IPS DF 4.7 (cell line): ENCODE data around the gene CDH6.
"Not testable (repeated sequence)": the region's sequence is repeated elsewhere in the genome, so short reads cannot be mapped to it uniquely, and the experiment has no call there.

Source experiments
- DNase-seq: peaks from one replicate; pipeline ENCODE4 v3.0.0-alpha.2; 2013; ENCODE audit warnings: low spot score; ENCODE audit errors: extremely low read depth

The CDH6 gene

DNA sequence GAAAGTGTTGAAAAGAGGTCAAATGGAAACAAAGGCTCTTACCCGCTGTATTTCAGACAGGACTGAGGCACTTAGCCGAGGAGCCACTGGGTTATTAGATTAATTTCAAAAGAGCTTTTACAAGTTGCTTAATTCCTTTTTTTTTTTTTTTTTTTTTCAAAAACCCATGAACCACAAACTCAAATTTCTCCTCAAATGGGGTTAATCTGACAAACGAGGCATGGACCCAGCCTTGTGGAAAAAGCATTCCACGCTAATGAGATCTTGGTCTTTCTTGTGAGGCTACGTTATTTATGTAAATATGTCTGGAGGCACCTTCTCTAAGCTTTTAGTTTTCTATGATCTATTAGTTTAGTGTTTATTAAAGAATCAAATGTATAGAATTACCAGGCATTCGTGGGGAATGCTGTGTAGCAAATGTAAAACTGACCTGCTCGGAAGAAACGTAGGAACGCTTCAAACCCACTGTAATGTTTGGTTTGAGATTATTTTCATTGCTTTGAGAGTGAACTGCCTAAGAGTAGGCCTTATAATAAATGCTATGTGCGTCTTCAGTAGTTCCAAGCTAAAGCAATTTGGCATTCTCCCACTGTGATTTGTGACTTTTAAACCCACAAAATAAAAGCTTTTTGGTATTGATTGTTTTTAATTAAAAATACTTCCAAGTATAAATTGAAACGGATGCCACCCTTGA, 134.7 kb downstream of the CDH6 start:
- no peak for DNase-seq

DNA sequence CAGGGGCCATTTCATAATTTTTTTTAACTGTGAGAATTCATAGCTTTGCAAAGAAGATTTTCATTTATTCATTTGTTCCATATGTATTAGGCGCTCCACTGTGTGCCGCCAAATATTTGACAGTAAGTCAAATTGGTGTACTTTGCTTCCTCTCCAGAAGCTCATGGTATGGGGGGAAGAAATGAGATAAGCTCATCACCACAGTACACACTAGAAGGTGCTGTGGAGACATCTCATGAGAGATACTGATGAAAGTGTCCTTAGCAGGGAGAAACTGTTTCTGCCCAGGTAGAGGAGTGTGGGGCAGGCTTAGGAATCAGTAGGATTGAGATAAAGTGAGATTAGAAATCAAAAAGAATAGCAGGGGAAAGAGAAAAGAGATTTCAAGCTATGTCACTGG, 136.2 kb downstream of the CDH6 start:
- DNase-seq: no peak

DNA sequence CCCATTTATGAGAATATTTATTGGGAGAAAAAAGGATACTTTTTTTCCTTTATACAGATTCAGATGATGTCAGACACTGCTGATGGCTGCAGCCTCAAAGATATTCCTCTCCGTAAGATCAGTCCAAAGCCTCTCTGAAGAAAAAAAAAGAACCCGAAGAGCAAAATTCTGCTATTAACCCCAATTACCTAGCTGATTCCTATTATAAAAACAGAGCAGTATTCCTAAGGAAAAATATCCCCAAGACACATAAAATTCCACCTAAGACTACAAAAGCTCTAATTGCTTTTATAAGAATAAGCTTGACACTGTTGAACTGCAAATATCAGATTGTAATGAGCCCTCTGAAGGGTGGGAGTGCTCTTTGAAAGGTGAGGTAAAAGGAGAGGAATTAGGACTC, 138.7 kb downstream of the CDH6 start:
- DNase-seq: no peak

DNA sequence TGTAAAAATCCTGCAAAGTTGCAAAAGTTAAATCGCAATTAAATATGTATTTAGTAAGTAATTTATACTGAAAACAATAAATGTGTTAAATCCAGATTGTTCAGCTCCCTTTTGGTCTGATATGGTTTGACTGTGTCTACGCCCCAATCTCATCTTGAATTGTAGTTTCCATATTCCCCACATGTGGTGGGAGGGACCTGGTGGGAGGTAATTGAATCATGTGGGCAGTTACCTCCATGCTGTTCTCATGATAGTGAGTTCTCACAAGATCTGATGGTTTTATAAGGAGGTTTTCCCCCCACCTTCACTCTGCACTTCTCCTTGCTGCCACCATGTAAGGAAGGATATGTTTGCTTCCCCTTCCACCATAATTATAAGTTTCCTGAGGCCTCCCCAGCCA, 140.0 kb downstream of the CDH6 start:
- no peak for DNase-seq

DNA sequence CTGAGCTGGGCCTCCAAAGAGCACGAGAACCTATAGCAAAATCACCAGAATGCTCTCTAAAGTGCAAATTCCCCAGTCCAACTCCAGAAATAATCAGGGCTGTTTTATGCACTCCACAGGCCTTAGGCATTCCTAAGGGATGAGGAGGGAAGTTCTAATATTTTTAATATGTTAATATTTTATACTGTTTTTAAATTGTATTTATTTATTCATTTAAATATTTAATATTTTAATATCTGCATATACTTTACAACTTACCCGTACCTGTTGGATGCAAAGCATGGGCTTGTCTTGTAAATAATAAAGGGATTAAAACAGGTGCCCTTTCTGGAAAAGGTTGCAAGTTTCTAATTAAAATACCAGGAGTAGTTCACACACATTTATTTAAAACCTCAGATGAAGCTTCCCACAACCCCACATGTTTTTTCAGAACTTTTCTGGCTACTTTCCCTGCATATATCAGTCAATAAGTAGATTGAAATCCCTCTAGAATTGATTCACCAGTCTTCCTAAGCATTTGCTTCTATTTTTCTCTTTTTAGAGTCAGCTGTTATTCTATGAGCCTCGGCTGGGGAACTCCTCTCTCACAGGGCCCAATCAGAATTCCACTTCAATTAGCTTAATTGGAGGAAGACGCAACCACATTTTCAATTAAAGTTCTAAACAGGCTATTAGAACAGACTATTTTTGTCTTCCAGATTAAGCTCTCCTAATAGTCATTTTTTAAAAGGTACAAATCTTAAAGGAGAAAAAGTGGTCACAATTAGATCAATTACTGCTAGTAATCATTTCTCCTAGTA, 140.8 kb downstream of the CDH6 start:
- DNase-seq: no peak

DNA sequence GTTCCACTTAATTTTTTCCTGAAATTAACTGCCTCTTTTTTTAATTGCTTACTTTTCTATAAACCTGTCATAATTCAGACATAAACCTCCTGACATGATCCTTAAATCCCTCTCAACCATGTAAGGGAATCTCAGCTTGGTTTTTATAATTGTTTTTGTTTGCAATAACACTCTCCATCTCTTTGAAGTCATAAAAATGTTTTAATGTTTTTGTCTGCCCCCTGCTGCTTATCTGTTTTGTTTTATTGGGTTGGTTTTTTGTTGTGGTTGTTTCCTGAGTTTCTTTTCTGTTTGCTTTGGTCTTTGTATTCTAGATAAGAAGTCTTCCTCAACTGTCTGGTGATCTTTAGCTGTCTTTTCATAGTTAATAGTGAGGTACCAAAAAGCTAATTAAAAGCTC, 142.0 kb downstream of the CDH6 start:
- DNase-seq: no peak

DNA sequence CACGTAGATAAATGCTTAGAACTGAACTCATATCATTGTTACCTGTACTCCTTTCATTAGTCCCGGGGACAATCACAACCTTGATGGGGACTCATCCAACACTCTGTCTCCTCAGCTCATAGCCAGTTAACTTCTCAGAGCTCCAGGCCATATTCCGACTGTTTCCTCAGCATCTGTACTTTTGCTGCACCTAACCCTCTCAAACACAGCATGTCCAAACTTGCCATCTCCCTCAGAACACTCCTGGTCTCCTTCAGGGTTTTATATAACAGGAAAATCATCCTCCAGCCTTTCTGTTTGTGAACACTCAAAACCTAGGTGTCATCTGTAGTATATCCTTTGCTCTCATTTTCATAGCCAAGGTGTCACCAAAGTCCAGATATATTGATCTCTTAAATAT, 150.5 kb downstream of the CDH6 start:
- no peak for DNase-seq

DNA sequence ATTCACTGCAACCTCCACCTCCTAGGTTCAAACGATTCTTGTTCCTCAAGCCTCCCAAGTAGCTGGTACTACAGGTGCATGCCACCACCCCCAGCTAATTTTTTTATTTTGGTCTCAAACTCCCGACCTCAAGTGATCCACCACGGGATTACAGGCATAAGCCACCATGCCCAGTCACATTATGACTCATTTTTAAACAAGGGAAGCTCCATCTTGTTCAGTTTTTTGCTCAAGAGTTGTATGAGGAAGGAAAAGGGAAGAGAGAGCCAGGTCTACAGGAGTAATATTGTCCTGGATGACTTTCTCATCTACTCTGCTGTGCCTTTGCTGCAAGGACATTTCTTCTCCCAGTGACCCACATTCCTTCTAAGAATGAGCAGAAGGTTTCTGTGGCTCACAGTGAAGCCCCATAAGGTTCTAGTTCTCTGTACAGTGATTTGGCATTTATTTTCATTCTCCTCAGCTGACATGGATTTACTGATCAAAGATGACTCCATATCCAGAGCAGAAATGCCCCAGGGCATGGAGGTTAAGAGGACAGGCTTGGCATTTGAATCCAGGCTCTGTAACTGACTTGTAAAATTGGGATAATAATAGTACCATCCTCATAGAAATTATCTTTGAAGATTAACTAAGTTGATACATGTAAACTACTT, 153.5 kb downstream of the CDH6 start:
- DNase-seq: no peak

DNA sequence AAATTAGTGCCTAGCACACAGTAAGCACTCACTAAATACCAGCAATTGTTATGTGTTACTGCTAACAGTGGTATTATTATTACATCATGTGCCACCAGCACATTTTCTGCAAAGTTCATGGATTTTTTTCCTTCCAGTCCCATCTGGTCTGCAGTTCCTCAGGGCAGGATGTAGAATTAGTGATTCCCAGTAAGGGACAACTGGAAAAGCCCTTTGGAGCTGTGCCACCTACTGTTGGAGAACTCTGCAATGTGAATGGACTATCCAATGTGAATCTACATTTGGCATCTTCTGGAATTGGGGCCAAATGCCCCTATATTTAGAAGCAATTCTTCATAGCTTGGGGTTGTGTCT, 154.0 kb downstream of the CDH6 start:
- DNase-seq: no peak

DNA sequence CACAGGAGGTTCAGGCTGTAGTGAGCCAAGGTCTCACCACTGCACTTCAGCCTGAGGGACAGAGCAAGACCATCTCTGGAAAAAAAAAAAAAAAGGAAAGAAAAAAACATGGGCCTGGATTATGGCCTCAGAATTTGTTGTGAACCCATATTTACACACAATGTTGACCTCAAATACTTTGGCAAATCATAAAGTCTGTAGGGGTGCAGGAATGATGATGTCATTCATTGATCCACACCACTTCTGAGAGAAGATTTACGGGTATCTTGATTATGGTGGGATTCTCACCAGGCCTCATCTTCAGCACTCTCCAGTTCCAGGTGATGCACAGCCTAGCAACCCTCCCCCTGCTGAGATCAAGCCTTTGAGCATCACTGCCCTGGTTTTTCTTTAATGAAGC, 156.9 kb downstream of the CDH6 start:
- DNase-seq: no peak

DNA sequence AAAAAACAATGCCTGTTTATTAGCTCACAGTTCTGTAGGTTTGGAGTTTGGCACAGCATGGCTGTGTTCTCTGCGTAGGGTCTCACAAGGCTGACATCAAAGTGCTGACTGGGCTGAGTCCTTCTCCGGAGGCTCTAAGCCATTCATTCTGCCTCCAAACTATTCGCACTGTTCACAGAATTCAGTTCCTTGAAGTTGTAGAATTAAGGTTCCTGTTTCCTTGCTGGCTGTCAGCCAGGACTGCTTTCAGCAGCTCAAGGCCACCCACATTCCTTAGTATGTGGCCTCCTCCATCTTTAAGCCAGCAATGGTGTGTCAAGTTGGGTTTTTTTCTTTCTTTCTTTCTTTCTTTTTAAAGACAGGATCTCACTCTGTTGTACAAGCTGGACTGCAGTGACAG, 161.9 kb downstream of the CDH6 start:
- DNase-seq: no peak

DNA sequence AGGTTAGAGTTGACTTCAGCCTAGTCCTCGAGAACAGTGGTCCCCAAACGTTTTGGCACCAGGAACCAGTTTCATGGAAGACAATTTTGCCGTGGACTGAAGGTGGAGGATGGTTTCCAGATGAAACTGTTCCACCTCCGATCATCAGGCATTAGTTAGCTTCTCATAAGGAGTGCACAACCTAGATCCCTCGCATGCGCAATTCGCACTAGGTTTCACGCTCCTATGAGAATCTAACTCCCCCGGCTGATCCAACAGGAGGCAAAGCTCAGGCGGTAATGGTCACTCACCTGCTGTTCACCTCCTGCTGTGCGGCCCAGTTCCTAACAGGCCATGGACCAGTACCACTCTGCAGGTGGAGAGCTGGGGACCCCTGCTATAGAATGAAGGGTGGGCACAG, 163.6 kb downstream of the CDH6 start:
- DNase-seq: no peak

DNA sequence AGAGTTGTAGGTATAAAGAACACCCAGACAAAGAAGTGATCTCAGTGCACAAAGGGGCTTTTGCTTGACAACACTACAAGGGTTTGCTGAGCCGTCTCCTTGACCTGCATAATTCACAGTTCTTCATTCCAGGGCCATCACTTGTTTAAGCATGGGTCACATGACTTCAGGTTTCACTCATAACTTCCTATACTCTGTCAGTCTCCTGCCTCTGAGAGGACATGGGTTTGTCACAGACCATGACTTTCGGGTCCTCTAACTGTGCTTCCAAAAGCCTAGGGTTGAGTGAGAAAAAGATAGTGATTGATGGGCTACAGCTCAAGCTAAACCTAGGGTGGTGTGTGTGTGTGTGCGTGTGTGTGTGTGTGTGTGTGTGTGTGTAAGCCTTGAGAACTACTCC, 166.4 kb downstream of the CDH6 start:
- DNase-seq: no peak

DNA sequence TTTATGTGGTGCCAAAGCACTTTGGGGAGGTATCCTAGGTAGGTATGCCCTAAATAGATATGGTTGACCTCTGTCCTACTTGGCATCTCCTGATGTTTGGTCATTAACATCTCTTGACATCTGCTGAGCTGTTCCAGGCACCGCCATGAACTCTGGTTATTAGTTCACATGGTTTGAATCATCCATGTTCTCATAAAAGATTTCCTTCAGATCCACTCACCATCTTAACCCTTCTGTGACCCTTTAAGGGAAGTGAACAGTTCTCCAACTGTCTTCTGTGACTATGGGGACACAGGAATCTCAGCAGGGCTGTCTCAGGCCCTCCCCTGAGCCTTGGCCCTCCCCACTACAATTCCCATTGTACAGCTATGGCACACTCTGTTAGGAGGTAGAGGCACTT, 167.7 kb downstream of the CDH6 start:
- no peak for DNase-seq

DNA sequence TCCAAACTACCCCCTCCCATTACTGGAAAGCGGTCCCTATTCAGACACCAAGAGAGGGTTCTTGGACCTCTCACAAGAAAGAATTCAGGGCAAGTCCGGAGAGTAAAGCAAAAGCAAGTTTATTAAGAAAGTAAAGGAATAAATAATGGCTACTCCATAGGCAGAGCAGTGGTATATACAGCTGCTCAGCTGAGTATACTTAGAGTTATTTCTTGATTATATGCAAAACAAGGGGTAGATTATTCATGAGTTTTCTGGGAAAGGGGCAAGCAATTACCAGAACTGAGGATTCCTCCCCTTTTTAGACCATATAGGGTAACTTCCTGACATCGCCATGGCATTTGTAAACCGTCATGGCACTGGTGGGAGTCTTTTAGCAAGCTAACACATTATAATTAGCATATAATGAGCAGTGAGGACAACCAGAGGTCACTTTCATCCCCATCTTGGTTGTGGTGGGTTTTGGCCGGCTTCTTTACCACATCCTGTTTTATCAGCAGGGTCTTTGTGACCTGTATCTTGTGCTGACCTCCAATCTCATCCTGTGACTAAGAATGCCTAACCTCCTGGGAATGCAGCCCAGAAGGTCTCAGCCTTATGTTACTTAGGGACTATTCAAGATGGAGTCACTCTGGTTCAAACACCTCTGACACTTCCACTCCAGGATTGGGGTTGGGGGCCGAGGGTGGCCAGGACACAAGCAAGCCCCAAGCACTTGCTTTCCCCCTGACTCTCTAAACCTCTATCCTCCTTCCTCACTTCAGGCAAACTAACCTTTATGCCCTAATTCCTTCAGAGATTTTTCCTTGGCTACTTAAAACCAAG, 168.4 kb downstream of the CDH6 start:
- not testable (repeated sequence) for DNase-seq

DNA sequence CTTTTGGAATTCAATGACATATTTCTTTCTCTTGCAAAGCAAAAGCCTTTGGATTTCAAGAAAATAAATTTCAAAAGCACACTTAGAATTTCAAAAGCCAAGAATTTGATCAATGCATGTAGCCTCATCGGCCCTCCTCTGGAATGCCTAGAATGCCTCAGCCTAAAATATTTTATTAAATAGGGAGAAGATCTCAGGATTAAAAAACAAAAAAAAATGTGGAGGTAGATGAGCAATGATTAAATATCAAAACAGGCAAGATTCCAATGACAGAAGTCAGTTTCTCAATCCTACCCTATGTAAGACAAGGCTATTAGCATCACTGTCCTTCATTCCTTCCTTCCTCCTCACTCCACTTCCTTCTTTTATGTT, 169.0 kb downstream of the CDH6 start:
- no peak for DNase-seq

DNA sequence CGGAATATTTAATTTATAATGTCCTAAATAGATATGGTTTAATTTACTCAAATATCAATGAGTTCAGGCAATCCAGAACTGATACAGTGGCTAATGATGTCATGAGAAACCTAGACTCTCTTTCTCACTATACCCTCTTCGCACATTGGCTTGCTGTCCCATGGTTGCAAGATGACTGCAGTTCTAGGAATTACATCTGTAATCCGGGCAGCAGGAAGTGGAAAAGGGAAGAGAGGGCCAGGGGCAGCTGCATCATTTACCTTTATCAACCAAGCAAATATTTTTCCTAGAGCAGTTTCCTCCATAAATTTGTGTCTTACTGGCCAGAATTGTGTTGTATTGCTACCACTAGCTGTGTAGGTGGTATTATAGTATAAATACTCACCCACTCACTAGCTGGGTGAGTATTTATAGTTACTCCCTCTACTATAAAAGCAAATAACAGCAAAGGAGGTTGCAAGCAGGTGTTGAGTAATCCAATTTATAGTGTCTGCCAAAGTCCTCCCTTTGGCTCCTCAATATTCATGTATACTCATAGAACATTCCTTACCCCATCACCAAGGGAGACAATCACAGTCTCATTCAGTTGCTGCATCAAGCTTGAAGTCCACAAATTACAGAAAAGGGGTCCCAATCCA, 169.6 kb downstream of the CDH6 start:
- no peak for DNase-seq

DNA sequence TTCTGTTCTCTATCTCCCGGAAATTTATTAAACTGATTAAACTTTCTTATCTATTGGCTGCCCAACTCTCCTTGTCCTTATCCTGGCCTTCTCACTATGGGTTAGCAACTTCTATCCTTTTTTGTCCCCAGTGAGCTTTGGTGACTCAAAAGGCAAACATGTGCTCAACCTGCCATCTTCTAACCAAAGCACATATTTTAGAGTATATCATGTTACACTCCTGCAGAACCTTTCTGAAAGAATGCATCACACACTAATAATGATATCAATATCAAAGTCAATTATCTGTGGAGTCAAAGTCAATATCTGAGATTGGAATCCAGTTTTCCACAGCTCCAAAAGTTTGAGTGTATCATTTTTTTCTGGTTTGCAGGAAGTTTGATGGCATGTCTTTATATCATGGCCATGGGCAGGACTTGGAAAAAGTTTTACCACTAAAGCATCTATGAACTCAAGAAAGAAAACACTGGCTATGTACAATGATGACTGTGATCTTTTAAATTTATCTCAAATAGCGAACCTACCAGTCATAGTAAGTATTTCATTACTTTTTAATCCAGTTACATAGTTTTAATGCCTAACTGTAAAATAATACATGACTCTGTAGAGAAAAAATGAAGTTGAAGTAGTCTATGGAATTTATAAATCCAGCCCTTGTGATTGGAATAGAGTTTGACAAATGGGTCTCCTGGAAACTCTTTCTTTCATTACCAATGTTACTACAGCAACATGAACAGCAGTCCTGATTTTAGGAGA, 171.6 kb downstream of the CDH6 start:
- DNase-seq: no peak

DNA sequence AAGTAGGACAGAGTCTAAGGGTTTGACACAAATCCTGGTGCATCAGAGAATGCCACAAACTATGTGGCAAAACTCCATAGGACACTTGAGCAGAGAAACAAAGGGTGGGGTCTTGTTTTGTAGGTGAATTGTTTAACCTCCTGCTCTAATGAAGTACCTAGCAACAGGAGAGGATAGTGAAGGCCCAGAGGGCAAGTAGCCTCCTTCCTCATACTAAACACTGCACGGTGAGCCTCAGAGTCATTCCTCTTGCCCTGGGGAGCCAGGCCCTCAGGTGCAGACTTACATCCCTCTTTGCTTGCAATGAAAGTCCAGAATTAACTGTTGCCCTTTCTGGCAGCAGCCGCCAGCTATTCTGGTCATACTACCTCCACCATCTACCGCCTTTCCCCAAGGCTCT, 172.3 kb downstream of the CDH6 start:
- no peak for DNase-seq

DNA sequence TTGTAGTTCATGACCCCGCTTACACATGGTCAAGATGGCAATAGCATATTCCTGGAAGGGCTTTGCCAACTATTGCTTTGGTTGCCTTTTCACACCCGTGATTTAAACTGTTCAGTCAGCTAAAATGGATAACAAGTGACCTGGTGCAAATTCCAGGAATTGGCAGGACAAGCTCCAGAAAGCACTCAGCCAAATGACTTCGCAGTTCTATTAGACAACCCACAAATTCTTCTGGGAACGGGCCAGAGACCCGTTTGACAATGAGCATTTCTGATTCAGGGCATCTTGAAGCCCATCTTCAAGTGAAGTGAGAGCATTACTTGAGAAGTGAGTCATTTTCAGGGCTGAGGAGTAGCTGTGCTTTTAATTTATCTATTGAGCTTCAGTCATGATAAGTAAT, 173.5 kb downstream of the CDH6 start:
- no peak for DNase-seq

DNA sequence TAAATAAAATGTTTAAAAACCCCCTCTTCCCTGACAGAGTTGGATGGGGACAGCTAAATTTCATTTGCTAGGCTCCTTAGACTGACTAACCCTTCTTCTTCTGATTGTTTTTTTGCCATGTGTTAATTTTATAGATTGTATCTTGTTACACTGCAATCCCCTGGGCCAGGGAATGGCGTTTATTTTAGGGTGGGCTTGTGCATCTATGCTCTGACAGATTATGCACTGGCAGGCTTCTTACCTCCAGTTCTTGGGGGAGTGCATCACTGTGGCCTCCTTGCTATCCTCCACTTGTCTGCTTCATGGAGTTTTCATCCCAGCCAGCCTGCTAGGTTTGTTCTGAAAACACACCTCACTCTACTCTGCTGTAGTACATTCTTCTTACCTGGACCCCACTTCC, 178.6 kb downstream of the CDH6 start:
- DNase-seq: no peak
